HG02840 (cell line): ENCODE results near the gene LRRC4C.

ENCODE experiments used
- ATAC-seq: cut with Tn5 transposase; IDR thresholded peaks from one replicate; pipeline ENCODE4 v1.9.1; 2021; ENCODE audit warnings: mild to moderate bottlenecking, moderate library complexity, moderate number of reproducible peaks; ENCODE audit not compliant: unreplicated experiment, low FRiP score

The LRRC4C gene

DNA sequence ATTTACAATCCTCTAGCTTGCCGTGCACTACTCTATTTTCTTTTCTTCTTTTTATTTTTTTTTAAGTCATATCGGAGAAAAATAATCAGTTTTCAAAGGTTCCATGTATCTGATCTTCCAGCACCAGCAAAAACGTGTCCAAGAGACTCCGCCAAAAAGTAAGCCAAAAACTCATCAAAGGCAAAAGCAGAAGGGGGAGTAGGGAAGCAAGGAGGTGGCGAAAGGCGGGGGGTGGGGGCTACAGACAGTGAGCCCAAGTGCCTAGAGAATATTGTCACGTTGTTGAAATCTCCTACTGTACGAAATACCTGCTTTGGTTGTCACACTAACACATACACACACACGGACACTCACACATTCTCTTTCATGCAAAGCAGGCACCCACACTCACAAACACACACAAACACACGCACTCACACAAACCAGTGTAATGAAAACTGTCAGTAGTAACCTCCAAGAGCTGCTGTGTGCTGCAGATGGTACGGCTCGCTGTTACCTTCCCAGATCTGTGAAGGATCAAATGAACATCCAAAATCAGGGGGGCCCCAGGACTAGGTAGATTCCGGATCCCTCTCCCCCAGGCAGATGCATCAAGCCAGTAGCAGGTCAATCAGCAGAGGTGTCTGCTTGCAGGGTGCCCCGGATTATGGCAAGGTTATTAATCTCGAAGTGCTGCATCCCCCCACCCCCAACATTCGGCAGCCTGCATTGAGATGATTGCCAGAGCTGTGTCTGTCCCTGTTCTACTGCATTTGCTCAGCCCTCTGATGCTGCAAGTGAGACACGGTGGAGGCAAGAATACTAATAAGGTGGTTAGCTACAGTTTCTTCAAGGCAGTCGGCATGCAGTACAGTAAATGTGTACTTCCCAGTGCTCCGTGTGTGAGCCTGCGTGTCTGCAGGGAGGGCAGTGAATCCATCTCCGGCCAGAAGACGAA lies at the start of gene LRRC4C:
TSS of gene LRRC4C (minus strand) at position 188 of the 937 bp plus-strand sequence.
- ATAC-seq, result no peak

DNA sequence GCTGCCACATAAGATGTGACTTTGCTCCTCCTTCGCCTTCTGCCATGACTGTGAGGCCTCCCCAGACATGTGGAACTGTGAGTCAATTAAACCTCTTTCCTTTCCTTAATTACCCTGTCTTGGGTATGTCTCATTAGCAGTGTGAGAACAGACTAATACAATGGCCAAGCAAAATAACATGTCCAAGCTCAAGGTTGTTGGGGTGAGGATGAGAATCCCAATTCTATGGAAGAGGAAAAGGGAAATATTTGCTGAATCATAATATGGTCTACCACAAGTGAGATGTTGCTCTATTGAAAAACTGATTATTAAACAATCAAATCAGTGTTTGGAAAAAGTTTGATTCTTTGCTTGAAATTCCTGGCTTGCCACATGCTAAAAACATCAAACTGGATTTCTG lies 48.7 kb upstream of the LRRC4C start:
- ATAC-seq, result no peak

DNA sequence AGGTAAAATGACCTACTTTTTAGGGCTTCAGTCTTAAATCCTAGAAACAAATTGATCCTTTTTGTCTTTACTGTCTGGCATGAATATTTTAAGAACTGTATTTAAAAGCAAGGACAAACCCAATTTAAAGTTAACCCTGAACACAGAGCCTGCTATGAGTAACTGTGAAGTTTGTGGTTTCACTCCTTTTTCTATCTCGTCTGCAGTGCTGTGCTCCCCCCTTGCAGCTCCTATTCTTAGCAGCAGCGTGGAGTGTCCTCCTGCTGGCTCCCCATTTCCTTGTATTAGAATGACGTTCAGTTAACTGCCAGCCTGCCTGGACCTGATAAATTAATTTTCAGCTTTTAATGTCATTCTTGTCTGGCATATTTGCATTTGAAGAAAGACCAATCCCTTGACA lies 40.0 kb upstream of the LRRC4C start:
- no peak for ATAC-seq

DNA sequence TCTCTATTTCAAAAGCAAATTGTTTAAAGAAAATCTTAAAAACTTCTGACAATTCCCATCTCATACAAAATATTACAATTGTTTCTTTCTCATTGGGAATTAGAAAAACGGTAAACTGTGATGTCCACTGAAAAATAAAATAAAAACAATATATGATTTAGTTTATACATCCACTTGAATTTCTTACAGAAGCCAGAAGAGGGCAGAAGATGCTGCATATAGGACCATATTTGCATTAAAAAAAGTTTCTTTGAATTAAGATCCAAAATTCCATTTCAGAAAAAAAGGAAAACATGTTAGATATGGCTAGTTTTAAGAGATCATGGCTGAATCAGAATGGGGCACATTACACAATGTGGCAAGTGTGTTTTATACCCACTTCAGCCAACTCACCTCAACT lies 39.3 kb upstream of the LRRC4C start:
- ATAC-seq, result no peak

DNA sequence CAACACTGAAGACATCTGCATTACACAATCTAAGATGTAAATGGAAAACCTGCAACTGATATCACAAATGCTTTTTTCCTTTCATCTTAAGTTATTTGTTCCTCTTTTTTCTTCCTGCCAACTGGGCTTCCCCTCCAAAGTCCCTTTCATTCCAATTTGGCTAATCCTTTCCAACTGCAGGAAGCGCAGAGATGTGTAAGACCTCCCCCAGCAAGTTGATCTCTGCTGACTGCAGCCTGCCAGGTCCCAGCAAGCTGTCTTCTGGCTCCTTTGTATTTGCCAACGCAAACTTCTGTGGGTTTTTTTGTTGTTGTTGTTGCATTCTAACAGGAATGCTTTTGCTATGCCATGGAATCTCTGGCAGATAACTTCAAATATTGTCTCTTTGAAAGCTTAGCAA lies 38.5 kb upstream of the LRRC4C start:
- ATAC-seq, result no peak

DNA sequence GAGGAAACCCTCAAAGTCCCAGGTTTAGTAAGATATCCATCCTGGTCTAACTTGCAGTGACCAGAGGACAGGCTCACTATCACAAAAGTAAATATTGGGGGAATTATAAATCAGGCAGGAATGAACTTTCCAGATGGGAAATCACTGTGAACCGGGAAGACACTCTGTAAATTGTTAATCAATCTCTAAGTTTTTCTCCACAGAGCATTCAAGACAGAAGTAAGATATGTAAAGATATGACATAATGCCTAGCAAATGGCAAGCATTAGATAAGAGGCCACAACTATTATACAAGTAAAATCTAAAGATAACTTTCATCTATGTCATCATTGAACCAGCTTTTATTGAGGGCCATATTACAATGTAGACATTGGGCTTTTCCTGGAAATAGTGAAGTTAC lies 35.3 kb upstream of the LRRC4C start:
- ATAC-seq, result no peak

DNA sequence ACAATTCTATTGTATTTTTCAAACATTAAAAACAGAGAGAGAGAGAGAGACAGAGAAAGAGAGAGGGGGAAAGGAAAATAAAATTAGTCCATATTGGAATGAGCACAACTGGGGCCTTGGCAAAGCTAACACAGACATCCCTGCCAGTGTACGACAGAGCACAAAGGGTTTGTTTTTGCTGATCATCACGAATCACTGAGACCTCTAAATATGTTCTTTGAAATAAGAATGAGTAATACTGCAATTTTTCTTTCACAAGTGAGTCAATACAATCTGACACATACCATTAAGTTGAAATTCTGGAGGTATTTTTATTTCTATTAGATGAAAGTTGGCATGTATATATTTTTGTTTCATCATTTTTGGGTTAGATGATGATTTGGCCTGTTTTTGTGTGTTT lies 27.0 kb upstream of the LRRC4C start:
- no peak for ATAC-seq

DNA sequence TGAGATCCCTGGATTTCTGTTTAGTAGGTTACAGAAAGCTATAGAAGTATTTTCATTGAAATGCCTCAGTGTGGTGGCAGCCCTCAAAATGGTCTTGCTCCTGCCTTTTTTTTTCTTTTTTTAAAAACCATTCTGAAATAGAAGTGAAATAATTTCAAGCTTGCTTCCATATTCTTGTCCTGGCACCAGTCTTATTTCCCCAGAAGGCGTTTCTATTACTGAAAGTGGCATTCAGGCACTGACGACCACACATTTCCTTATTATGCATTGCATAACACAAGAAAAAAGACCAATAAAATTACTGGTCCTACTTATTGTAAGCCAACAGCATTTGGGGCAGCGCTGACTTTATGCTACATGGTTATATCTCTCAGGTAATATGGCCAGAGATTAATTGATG lies 24.5 kb upstream of the LRRC4C start:
- no peak for ATAC-seq

DNA sequence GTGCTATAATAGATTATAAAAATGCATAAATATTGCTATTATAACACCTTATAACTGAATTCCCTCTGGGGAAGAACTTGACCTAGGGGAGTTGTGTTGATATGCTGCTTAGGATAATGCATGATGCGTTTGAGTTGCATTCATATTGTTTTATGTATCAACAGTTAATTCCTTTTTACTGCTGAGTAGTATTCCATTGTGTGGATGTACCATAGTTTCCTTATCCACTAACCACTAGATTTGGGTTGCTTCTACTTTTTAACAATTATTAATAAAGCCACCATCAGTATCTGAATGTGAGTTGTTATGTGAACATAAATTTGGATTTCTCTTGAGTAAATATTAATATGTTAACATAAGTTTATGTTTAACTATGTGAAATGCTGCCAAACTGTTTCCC lies 19.7 kb upstream of the LRRC4C start:
- ATAC-seq, result no peak

DNA sequence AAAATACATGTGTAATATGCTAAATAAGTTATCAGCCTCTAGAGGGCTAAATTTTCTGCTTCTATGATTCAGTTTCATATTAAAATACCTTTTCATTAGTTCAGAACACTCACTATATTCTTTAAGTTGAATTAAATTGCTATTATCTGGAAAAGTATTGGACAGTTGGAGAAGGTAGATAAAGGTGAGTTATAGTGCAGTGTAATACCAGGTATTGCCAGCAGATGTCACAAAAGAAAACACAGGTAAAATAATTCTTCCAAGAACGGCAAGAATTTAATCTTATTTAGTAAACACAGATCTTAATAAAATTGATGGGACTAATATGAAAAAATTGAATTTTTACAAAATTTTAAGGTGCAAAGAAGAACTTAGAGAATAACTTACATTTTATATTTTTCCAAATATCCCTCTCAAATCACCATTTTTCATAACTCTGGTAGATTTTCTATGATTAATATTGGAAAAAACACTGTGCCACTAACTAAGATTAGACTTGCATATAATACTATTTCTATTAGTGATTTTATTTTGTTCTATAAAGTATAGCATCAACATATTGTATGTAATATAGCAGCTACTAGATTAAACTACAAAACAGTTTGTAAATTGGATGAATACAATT lies 1.7 kb upstream of the LRRC4C start:
- no peak for ATAC-seq

DNA sequence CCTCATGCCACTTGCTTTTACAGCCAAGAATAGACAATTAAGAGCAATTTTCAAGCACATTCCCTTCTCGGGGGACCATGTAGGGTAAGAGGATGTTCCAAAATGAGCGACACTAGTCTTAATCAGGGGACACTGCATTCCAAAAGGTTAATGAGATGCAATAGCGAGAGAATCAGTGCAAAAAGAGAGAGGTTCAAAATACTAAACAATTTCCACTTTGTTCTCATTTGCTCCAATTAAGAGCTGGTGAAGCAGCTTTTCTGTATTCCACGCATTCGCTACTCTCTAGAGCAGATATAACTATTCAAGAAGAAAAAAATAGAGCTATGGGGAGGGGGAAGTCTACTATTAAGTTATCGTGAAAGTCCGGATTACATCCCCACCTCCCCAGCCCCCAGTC lies 811 bp downstream of the LRRC4C start:
- no peak for ATAC-seq

DNA sequence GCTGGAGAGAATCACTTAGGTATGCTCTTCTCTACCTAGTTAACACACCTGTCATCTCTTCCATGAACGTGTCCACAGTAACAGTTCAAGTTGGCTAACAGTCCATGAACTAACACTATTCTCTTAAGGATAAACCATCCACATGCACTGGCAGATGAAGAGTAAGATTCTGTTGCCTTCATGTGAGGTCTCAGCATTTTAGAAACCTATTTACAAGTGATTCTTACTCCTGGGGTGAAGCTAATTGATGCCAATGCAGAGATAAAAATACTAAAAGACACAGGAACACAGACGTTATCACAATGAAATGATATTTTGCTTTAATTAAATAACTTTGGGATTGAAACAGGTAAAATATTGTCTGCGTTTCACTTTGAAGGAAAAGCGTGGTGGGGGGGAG lies 1.3 kb downstream of the LRRC4C start:
- ATAC-seq, result no peak

DNA sequence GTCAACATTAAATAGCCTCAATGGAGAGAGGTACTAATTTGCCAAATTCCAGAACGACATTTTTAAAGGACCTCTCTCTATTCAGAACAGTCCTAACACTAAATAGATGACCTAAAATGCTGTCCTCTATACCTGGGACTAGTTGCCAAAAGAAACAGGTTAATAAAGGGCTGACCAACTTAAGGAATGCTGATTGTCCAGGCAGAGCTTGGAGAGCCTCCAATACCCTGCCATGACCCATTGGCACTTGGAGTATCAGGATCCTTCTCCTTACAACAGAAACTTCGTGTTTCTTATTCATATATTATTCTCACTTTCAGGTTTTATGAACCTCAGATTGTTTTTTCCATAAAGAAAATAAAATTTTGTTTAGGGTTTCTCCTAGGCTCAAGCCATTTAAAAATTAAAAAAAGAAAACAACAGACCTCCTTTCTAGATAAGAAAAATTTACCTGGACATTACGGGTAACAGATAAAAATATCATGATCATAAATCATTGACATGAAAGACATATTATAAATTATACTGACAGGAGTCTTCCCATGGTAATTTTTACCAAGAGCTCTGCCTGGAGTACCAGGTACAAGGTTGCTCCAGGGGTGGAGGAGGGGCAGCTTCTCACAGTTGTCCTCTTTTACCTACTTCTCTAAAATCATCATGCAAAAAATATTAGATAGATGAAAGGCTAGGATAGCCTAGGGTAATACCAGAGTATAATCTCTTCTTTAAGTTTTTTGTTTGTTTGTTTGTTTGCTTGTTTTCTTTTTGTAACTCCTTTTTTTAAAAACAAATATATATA lies 2.0 kb downstream of the LRRC4C start:
- no peak for ATAC-seq

DNA sequence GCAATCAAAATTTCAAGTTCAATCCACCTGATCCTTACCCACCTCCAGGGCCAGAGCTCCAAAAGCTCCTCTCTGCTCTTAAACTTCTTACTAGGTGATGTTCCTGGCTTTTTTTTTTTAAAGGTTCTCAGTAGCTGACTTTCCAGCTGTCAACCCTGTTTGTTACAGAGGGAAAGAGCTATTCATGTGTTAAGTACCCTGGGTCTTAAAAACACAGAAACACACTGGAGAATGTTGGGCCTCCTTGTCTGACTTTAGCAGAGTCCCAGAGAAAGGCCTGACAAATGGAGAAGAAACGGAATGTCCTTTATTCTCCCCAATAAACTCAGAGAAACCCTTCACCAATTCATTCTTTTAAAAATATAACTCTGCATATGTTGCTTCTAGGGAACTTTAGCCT lies 3.2 kb downstream of the LRRC4C start:
- ATAC-seq, result no peak

DNA sequence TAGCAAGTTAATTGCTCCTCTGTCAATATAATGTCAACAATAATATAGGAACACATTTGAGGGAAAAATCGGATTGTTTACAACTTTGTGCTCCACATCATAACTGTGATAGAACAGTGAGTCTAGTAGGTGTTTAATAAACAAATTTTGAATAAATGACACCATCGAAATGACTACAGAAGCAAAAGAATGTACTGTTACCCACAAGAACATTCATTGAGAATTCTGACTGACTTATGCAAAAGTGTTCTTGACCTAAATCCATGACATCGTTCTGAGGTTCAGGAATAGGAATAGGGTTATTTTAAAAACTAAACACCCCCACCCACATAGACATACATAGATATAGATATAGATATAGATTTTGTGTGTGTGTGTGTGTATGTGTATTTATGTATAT lies 8.4 kb downstream of the LRRC4C start:
- no peak for ATAC-seq

DNA sequence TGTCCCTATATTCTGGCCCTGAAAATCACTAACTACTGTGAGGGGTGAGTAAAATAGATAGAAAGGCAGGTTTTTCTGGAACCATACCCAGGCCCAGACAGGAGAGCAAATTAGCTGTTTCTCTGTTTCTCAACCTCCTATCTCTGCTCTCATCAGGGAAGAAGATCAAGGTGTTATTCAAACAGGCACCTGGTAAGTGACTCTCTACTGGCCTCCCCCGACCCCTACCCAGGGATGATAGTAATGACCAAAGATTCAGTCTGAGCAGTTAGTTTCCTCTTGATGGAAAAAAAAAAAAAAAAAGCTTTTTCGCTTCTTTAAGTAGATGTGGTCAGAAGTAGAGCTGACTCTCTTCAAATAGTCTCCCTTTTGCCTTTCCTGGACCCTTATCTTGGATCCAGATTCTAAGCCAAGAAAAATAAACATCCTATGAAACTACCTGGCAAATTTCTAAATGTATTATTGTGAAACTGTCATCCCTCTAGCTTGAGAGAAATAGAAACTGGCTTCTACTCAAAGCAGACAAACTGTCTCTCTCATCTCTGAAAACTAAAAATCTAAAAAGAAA lies 9.9 kb downstream of the LRRC4C start:
- ATAC-seq, result no peak

DNA sequence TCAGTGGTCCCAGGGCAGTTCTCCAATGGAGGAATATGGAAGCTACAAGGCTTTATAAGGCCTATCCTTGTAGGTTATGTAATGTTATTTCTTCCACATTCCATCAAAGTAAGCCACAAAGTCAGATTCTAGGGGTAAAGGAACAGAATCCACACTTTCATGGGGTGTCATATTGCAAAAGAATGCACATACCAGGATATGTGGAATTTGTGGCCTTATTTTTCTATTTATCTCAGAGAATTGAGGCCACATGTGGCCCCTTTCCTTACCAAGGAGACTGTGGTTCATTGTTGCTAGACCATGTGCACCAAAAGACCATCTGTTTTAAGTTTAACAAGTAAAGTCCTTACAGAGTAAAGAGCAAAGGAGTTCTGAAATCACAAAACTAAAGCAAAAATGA lies 12.9 kb downstream of the LRRC4C start:
- ATAC-seq, result no peak

DNA sequence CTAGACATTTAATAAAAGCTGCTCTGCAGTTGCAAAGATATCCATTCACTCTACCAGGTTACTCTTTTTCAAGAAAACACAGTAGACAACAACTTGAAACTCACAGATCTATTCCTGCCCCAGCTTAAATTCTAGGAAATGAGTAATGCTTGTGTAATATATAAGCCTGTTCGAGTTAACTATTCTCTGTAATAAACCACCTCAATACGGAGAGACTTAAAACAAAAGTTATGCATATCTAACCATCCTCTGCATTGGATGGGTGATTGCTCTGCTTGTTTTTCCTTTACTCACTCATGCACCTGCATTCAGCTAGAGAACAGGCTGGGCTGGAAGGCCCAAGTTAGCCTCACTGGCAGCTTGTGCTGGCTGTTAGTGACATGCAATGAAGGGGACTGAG lies 13.3 kb downstream of the LRRC4C start:
- no peak for ATAC-seq

DNA sequence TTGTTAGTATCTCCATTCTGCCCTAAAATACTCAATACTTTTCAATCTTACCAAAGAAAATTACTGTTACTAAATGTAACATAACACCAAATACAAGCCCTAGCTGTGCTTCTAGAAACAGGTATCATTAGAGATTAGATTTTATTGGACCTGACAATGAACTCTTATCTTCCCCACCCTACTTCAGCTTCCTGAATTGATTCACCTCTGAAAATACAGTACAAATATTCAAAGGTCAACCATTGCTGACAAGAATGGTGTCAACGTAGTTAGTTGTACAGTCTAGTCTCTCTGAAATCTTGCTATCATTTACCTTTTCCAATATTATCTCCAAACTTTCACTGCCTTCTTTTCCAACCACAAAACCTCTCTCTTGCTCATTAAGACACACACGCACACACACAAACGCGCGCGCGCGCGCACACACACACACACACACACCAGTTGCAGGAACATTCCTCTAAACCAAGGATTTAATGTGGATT lies 22.4 kb downstream of the LRRC4C start:
- no peak for ATAC-seq

DNA sequence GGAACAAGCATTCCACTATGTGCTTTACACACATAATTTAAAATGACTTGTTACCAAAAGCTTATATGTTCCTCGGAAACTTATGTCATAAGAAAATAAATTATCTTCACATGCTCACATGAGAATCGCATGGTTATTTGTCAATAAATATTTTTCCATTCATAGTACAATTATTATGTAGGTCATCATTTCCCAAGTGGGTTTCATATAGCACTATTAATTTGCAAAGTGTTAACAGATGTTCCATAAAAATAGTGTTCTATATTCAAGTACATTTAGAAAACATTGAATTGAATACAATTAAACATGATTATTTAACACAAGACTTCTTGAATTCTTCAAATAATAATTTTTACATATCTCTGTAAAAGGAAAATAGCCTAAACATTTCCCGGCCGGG lies 23.9 kb downstream of the LRRC4C start:
- ATAC-seq, result no peak

DNA sequence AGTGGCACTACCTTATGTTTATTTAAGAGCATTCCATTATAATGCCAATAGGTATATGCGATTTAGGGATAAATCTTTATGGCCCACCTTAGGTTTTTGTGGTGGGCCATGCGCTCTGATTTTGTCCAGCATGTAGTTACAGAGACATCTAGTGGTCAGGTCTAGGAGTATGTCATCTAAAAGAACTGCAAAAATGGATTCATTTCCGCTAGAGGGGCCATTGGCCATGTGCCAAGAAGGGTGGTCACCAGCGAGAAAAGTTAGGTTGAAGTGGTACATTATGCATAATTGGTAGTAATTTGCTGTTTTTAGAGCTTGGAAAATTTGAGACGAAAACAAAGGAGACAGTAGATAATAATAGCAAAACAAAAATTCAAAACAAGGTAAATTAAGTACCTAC lies 27.7 kb downstream of the LRRC4C start:
- no peak for ATAC-seq
